H9 (cell line): ENCODE measurements around the gene KAZN. TPM values are rescaled to one million over a fixed set of nuclear protein-coding genes. Genes with fewer than 3 reads are reported as not detected.

ENCODE experiments used
- DNase-seq: peaks from one replicate; pipeline ENCODE4 v3.0.0-alpha.2; 2017
- H2AFZ ChIP-seq: one replicate; pipeline ENCODE4 v1.6.1; 2013; ENCODE audit warnings: mild to moderate bottlenecking, low read length, control low read depth, moderate library complexity
- H2AK5ac ChIP-seq: 2 replicates; pipeline ENCODE4 v1.6.1; 2013; ENCODE audit warnings: low read length, control low read depth, mixed read lengths; ENCODE audit not compliant: insufficient read length
- H2BK120ac ChIP-seq: one replicate; pipeline ENCODE4 v1.6.1; 2013; ENCODE audit warnings: low read depth, mild to moderate bottlenecking, low read length, control low read depth, inconsistent platforms; ENCODE audit not compliant: poor library complexity, severe bottlenecking
- H2BK12ac ChIP-seq: 2 replicates; pipeline ENCODE4 v1.6.1; 2013; ENCODE audit warnings: low read length, control low read depth, mixed read lengths, low read depth; ENCODE audit not compliant: insufficient read length
- H2BK15ac ChIP-seq: 2 replicates; pipeline ENCODE4 v1.6.1; 2013; ENCODE audit warnings: low read depth, low read length, control low read depth
- H2BK20ac ChIP-seq: one replicate; pipeline ENCODE4 v1.6.1; 2013; ENCODE audit warnings: low read depth, mild to moderate bottlenecking, low read length, control low read depth, inconsistent platforms; ENCODE audit not compliant: poor library complexity, severe bottlenecking
- H2BK5ac ChIP-seq: 2 replicates; pipeline ENCODE4 v1.6.1; 2013; ENCODE audit warnings: low read length, control low read depth, mixed read lengths; ENCODE audit not compliant: insufficient read length
- H3K14ac ChIP-seq: 2 replicates; pipeline ENCODE4 v1.6.1; 2013; ENCODE audit warnings: low read length, control low read depth; ENCODE audit not compliant: insufficient read depth
- H3K18ac ChIP-seq: 2 replicates; pipeline ENCODE4 v1.6.1; 2013; ENCODE audit warnings: low read depth, mild to moderate bottlenecking, mixed read lengths, low read length, control low read depth; ENCODE audit not compliant: insufficient read length
- H3K23ac ChIP-seq: 2 replicates; pipeline ENCODE4 v1.6.1; 2013; ENCODE audit warnings: low read length, control low read depth, mixed read lengths, low read depth; ENCODE audit not compliant: insufficient read length
- H3K23me2 ChIP-seq: 2 replicates; pipeline ENCODE4 v1.6.1; 2013; ENCODE audit warnings: low read depth, mild to moderate bottlenecking, mixed read lengths, low read length, control low read depth; ENCODE audit not compliant: insufficient read length, poor library complexity, severe bottlenecking
- H3K27ac ChIP-seq: 2 replicates; pipeline ENCODE4 v1.5.1; 2013; ENCODE audit warnings: low read length, control low read depth, mixed read lengths, low read depth; ENCODE audit not compliant: insufficient read length
- H3K27me3 ChIP-seq: 2 replicates; pipeline ENCODE4 v1.6.1; 2013; ENCODE audit warnings: low read length, control low read depth, inconsistent platforms; ENCODE audit not compliant: insufficient read depth
- H3K4ac ChIP-seq: 2 replicates; pipeline ENCODE4 v1.6.1; 2013; ENCODE audit warnings: low read depth, mild to moderate bottlenecking, control low read depth, inconsistent platforms, low read length, moderate library complexity
- H3K4me1 ChIP-seq: 2 replicates; pipeline ENCODE4 v1.6.1; 2013; ENCODE audit warnings: low read length, control low read depth, inconsistent platforms; ENCODE audit not compliant: insufficient read depth
- H3K4me2 ChIP-seq: 2 replicates; pipeline ENCODE4 v1.6.1; 2013; ENCODE audit warnings: low read length, control low read depth, mixed read lengths; ENCODE audit not compliant: insufficient read length, insufficient read depth
- H3K56ac ChIP-seq: 2 replicates; pipeline ENCODE4 v1.6.1; 2013; ENCODE audit warnings: low read depth, mild to moderate bottlenecking, mixed read lengths, low read length, control low read depth; ENCODE audit not compliant: insufficient read length
- H3K79me1 ChIP-seq: 2 replicates; pipeline ENCODE4 v1.6.1; 2013; ENCODE audit warnings: low read depth, mild to moderate bottlenecking, moderate library complexity, low read length, control low read depth, inconsistent platforms; ENCODE audit not compliant: insufficient read depth, poor library complexity, severe bottlenecking
- H3K79me2 ChIP-seq: 2 replicates; pipeline ENCODE4 v1.6.1; 2013; ENCODE audit warnings: low read length, control low read depth, inconsistent platforms; ENCODE audit not compliant: insufficient read depth
- H3K9ac ChIP-seq: 2 replicates; pipeline ENCODE4 v1.6.1; 2013; ENCODE audit warnings: low read length, control low read depth, mixed read lengths; ENCODE audit not compliant: insufficient read length; ENCODE audit errors: extremely low read depth
- H3K9me3 ChIP-seq: one replicate; pipeline ENCODE4 v1.6.1; 2013; ENCODE audit warnings: low read depth, low read length, inconsistent platforms; ENCODE audit not compliant: control insufficient read depth
- H3T11ph ChIP-seq: one replicate; pipeline ENCODE4 v1.6.1; 2013; ENCODE audit warnings: mild to moderate bottlenecking, low read length, control low read depth, inconsistent platforms
- H4K20me1 ChIP-seq: one replicate; pipeline ENCODE4 v1.6.1; 2013; ENCODE audit not compliant: control insufficient read depth, insufficient read length, insufficient read depth
- H4K5ac ChIP-seq: 2 replicates; pipeline ENCODE4 v1.6.1; 2013; ENCODE audit warnings: low read depth, mild to moderate bottlenecking, mixed read lengths, low read length, control low read depth; ENCODE audit not compliant: insufficient read length
- H4K8ac ChIP-seq: replicated peaks from 2 replicates; pipeline ENCODE4 v1.6.1; 2013; ENCODE audit warnings: low read length, control low read depth, mixed read lengths, low read depth; ENCODE audit not compliant: insufficient read length
- H4K91ac ChIP-seq: 2 replicates; pipeline ENCODE4 v1.6.1; 2013; ENCODE audit warnings: low read depth, mild to moderate bottlenecking, moderate library complexity, mixed read lengths, low read length, control low read depth; ENCODE audit not compliant: insufficient read length
- H3K27ac Mint-ChIP-seq, 3 experiments: 2 replicates in 2 of 3; 3 replicates in 1 of 3; pipeline ENCODE4 v1.8.0; 2020 to 2021; ENCODE audit warnings: mixed read lengths in 3 of 3, mild to moderate bottlenecking in 1 of 3, moderate library complexity in 1 of 3
- H3K27me3 Mint-ChIP-seq: 2 replicates; pipeline ENCODE4 v1.8.0; 2021; ENCODE audit warnings: low read depth, mild to moderate bottlenecking, moderate library complexity, mixed read lengths
- H3K36me3 Mint-ChIP-seq, 3 experiments: 2 replicates in 2 of 3; 3 replicates in 1 of 3; pipeline ENCODE4 v1.8.0; 2020 to 2021; ENCODE audit warnings: low read depth in 3 of 3, mixed read lengths in 3 of 3; ENCODE audit not compliant: insufficient read depth in 1 of 3
- H3K4me1 Mint-ChIP-seq, 2 experiments: 2 replicates each; pipeline ENCODE4 v1.8.0; 2020; ENCODE audit warnings: mixed read lengths in 2 of 2
- H3K4me3 Mint-ChIP-seq, 2 experiments: 2 replicates in 1 of 2; 3 replicates in 1 of 2; pipeline ENCODE4 v1.8.0; 2020 to 2021; ENCODE audit warnings: mild to moderate bottlenecking in 2 of 2, mixed read lengths in 2 of 2, moderate library complexity in 1 of 2
- H3K9me3 Mint-ChIP-seq, 2 experiments: 2 replicates in 1 of 2; 3 replicates in 1 of 2; pipeline ENCODE4 v1.8.0; 2020; ENCODE audit warnings: mild to moderate bottlenecking in 2 of 2, mixed read lengths in 2 of 2, moderate library complexity in 1 of 2
- WGBS: extraction: QIAGEN DNeasy Blood & Tissue Kit; methylation state at CpG from one replicate; pipeline ENCODE4 v1.1.7; 2013; ENCODE audit warnings: missing lambda C conversion rate, low lambda C conversion rate, mixed read lengths; ENCODE audit not compliant: insufficient read length; ENCODE audit errors: extremely low coverage; 5-methylcytosine and 5-hydroxymethylcytosine counted together
- total RNA-seq: library from RNA; stranded (reverse); gene quantifications from 2 replicates; pipeline ENCODE4 v1.2.1, GENCODE V29; 2021
- TF ChIP-seq, protein P1 (sequence below): fragments of 200-600 bp; sonication (generic); conservative IDR thresholded peaks from 3 replicates; pipeline ENCODE4 v1.8.0; 2021; ENCODE audit warnings: antibody characterized with exemption, mild to moderate bottlenecking

KAZN gene
- total RNA-seq, 1 experiment from 2014 or later = 7.6 TPM

DNA sequence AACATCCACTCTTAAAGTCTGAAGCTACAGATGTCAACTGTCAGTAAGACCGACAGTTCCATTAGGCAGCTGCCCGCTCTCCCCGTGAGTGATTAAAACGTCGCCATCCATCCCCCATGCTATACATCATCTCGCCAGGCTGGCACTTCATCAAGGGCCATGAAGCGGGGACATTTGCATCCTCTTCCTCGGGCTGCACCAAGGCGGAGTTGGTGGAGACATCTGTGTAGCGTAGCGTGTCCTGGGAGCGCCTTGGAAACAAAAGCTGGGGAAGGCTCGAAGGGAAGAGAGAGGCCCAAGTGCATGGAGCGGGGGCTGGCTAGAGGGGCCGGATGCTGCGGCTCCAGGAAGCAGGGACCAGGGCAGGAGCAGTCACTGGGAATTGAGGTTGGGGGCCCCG lies 250.1 kb downstream of the KAZN start:
- Histone ChIP-seq H3K27me3 (no peaks in the 10 kb centered on the region), H4K8ac (no peak overlapping the region), H2BK120ac (no peak overlapping the region), H3K9me3 (no peaks in the 10 kb centered on the region), H3K4ac (no peak overlapping the region), H3K56ac (no peak overlapping the region), H3K27ac (no peak overlapping the region), H3K9ac (no peak overlapping the region), H3K4me2 (no peak overlapping the region), H3K4me1 (no peaks in the 10 kb centered on the region), H4K91ac (no peak overlapping the region), H2AFZ (no peak overlapping the region), H2BK12ac (no peak overlapping the region), H3K23me2 (no peaks in the 10 kb centered on the region), H2BK5ac (no peak overlapping the region), H3T11ph (no peak overlapping the region), H4K20me1 (no peaks in the 10 kb centered on the region), H3K14ac (no peak overlapping the region), H3K79me2 (no peaks in the 10 kb centered on the region), H2BK15ac (no peak overlapping the region), H2BK20ac (no peak overlapping the region), H2AK5ac (no peak overlapping the region), H4K5ac (no peak overlapping the region), H3K23ac (no peak overlapping the region), H3K79me1 (no peaks in the 10 kb centered on the region), H3K18ac (no peak overlapping the region)
- H3K36me3 Mint-ChIP-seq = no peaks in the 10 kb centered on the region; a peak in 1 of 7 replicates
- TF ChIP-seq, protein P1, sequence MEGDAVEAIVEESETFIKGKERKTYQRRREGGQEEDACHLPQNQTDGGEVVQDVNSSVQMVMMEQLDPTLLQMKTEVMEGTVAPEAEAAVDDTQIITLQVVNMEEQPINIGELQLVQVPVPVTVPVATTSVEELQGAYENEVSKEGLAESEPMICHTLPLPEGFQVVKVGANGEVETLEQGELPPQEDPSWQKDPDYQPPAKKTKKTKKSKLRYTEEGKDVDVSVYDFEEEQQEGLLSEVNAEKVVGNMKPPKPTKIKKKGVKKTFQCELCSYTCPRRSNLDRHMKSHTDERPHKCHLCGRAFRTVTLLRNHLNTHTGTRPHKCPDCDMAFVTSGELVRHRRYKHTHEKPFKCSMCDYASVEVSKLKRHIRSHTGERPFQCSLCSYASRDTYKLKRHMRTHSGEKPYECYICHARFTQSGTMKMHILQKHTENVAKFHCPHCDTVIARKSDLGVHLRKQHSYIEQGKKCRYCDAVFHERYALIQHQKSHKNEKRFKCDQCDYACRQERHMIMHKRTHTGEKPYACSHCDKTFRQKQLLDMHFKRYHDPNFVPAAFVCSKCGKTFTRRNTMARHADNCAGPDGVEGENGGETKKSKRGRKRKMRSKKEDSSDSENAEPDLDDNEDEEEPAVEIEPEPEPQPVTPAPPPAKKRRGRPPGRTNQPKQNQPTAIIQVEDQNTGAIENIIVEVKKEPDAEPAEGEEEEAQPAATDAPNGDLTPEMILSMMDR = no peak
- H3K27ac Mint-ChIP-seq = no peak overlapping the region
- peaks cover 0 to 2% of the 10 kb centered on the region in 2 experiments; a peak in 1 of 5 replicates for H3K9me3 Mint-ChIP-seq
- H3K4me3 Mint-ChIP-seq = no peak overlapping the region
- no CpG with 5 or more reads among the region's 17 CpGs for WGBS
- no peak for DNase-seq
- peaks cover 4% of the 10 kb centered on the region for H3K27me3 Mint-ChIP-seq
- H3K4me1 Mint-ChIP-seq = no peaks in the 10 kb centered on the region; a peak in 1 of 4 replicates
